AG09319 (cell line): ENCODE measurements around the gene B4GALT1.

Experiments used
- DNase-seq: peaks from one replicate; pipeline ENCODE4 v3.0.0-alpha.2; 2010; ENCODE audit warnings: low read depth; ENCODE audit errors: extremely low read depth
- TF ChIP-seq, protein P1 (sequence below): IDR thresholded peaks from 2 replicates; pipeline ENCODE4 v1.5.1; 2011; ENCODE audit warnings: low read depth, mild to moderate bottlenecking, inconsistent platforms, low read length, moderate library complexity

Gene B4GALT1

DNA sequence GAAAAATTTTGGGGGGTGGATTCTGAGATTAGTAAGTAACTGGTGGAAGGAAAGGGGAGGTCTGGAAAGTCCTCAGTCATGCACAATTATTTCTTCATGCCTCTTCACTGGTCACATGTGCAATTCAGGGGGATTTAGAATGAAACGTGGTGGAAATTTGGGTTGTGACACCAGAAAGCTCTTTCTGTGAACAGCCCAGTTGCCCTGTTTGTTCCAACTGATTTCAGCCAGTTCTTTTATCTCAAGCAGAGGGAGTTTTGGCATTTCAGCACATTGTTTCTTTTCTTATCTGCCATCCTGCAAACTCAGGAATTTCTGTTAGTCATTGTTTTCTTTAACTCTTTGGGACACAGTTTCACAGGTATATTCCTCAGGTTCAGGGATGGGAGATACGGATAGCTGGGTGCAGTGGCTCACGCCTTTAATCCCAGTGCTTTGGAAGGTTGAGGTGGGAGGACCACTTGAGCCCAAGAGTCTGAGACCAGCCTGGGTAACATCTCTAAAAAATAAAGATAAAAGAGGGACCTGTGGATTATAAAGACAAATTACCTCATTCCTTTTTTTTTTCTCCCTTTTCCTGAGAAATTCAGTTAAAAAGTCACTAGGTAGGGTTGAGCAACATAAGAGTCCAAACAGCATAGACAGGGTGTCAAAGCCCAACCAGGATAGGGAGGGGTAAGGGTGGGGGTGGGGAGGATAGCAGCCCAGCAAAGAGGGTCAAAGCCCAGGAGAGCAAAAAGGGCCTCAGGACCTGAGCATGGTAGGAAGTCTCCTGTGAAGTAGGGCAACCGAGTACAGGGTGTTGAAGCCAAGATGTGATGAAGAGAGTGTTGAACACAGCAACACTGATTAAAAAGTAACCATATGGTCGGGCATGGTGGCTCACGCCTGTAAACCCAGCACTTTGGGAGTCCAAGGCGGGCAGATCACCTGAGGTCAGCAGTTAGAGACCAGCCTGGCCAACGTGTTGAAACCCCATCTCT, 5.4 kb upstream of the B4GALT1 start:
- no peak for DNase-seq
- TF ChIP-seq, protein P1, sequence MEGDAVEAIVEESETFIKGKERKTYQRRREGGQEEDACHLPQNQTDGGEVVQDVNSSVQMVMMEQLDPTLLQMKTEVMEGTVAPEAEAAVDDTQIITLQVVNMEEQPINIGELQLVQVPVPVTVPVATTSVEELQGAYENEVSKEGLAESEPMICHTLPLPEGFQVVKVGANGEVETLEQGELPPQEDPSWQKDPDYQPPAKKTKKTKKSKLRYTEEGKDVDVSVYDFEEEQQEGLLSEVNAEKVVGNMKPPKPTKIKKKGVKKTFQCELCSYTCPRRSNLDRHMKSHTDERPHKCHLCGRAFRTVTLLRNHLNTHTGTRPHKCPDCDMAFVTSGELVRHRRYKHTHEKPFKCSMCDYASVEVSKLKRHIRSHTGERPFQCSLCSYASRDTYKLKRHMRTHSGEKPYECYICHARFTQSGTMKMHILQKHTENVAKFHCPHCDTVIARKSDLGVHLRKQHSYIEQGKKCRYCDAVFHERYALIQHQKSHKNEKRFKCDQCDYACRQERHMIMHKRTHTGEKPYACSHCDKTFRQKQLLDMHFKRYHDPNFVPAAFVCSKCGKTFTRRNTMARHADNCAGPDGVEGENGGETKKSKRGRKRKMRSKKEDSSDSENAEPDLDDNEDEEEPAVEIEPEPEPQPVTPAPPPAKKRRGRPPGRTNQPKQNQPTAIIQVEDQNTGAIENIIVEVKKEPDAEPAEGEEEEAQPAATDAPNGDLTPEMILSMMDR, result no peak

DNA sequence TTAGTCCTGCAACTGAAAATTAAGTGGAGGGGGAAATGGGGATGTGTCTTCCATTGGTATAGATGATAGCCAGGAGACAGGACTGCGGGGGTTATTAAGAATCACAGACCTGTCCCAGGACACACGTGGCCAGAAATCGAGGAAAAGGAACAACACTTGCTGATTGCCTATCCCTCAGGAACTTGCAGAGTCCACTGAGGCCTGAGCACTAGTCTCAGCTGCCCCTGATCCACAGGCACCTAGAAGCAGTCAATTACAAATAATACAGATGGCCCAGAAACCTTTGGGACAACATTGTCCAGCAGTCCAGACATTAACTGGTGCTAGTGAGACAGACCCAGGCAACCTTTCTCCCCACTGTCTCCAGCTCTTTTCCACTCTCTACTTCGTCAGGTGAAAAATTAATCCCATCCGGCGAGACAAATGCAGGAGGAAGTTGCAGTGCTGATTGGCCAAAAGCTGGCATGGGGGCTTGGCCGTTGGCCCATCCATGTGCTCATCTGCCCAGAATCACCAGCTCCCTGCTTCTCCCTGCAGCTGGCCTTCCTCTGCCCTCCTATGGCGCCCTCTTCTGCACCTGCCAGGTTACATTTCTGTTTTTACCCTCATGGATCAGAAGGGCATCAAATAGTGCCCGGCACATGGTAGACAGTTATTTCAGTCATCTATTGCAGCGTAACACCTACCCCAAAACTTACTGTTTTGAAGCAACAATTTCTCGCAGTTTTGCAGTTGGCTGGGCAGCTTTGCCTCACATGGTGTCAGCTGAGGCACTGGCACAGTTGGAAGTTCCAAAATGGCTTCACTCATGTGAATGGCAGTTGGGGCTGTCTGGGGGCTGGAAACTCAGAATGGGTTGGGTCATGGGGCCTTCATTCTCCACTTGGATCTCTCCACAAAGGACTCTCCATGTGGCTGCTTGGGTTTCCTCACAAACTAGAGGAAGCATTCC, 3.6 kb upstream of the B4GALT1 start:
- TF ChIP-seq, protein P1, result peak; percentile 9
- no peak for DNase-seq

DNA sequence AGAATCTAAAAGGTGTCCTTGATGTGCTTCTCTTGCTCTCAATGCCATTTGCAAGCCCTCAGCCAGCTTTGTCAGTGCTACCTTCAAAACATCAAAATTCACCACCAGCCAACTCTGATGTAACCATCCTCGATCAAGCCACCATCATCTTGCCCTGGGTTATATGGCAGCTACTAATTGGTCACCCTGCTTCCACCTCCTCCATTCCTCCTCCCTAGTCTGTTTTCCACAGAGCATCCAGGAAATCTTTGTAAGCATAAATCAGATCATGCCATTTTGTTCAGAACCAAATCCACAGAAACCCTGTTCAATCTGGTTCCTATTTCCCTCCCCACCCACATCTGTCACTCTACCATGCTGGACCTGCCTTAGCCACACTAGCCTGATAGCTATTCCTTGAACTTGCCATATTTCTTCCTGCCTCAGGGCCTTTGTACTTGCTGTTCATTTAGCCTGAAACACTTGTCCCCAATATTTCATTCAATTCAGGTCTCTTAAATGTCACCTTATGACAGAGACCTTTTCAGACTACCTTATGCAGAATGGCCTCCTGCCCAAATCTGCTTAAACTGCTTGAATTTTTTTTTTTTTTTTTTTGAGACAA, 1.9 kb upstream of the B4GALT1 start:
- no peak for DNase-seq
- TF ChIP-seq, protein P1, result no peak

- TF ChIP-seq, protein P1, result no peak
- DNase-seq, result no peak
Measured at GRCh38 chr9:33167972-33168461, 881 bp upstream of the B4GALT1 start.

DNA sequence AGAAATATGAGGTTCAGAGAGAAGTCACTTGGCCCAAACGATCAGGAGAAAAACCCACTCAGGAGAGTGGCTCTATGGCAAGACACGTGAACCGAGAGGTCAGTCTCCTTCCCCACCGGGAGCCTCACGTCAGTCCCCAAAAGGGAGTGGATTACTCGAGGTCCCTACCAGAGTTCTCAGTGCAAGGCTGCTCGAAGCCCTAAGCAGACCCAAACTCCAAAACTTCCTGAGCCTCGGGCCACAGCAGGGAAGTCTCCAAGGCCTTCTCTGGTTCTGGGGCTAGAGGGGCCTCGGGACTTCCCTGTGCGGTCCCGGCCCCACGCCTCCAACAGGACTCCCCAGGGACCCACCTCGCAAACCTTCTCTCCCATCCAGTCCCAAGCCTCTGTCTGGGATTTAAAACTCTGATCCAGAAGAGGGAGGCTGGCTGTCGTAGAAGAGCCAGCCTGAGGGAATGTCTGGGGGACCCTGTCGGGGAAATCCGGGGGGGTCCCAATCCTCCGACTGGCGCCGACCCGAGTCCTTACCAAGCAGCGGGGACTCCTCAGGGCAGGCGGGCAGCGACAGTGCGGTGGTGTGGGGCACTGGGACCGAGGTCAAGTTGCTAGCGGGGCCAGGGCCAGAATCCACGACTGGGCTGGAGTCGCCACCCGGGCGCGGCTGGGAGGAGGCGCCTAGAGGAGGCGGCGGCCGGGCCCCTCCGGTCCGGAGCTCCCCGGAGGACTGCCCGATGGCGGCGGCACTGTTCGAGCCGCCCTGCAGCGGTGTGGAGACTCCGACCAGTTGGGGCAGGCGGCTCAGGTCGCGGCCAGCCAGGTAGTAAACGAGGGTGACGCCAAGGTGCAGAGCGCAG, 679 bp downstream of the B4GALT1 start:
- no peak for DNase-seq
- TF ChIP-seq, protein P1, result no peak
